Lower leg skin (tissue), 3 donors: Measurements from ENCODE around the gene RAD51B.

Source experiments
- CTCF ChIP-seq, 3 donors: fragments of 450-650 bp; IDR thresholded peaks; one replicate each; pipeline ENCODE4 v1.5.1; 2016; ENCODE audit warnings: antibody characterized with exemption in 3 of 3, mild to moderate bottlenecking in 3 of 3, moderate library complexity in 2 of 3
- POLR2A ChIP-seq, 2 donors: fragments of 450-650 bp; IDR thresholded peaks; one replicate each; pipeline ENCODE4 v1.6.1; 2016 to 2017; ENCODE audit warnings: antibody characterized with exemption in 2 of 2, mild to moderate bottlenecking in 1 of 2, moderate library complexity in 1 of 2

- TF ChIP-seq POLR2A (IDR thresholded peaks at IDR 0.05) (no peak), CTCF (IDR thresholded peaks at IDR 0.05) (no peak)
Measured at GRCh38 chr14:68632054-68632895, 812.7 kb downstream of the RAD51B start.
